ENCODE data around the gene PTPRT.

PTPRT gene

GRCh38 chr20:42795111-42795695 lies 394.5 kb downstream of the PTPRT start:
- DNase-seq (ENCODE audit: low read depth), result no peak

- DNase-seq (ENCODE audit: low read depth), result no peak
These were observed 397.7 kb downstream of the PTPRT start for GRCh38 chr20:42792052-42792451.

- no peak for DNase-seq (ENCODE audit: low read depth)
These were observed 399.6 kb downstream of the PTPRT start for GRCh38 chr20:42790111-42790510.

GRCh38 chr20:42788707-42789106 lies 401.0 kb downstream of the PTPRT start:
- no peak for DNase-seq (ENCODE audit: low read depth)

- DNase-seq (ENCODE audit: low read depth), result no peak
These were observed 404.7 kb downstream of the PTPRT start for GRCh38 chr20:42785041-42785440.

GRCh38 chr20:42779216-42779615 lies 410.5 kb downstream of the PTPRT start:
- no peak for DNase-seq (ENCODE audit: low read depth)

- no peak for DNase-seq (ENCODE audit: low read depth)
These were observed 413.8 kb downstream of the PTPRT start for GRCh38 chr20:42775866-42776265.

- DNase-seq (ENCODE audit: low read depth), result no peak
These were observed 414.7 kb downstream of the PTPRT start for GRCh38 chr20:42775037-42775436.

- no peak for DNase-seq (ENCODE audit: low read depth)
These were observed 426.7 kb downstream of the PTPRT start for GRCh38 chr20:42763015-42763414.

GRCh38 chr20:42756991-42757390 lies 432.7 kb downstream of the PTPRT start:
- no peak for DNase-seq (ENCODE audit: low read depth)

GRCh38 chr20:42754706-42755105 lies 435.0 kb downstream of the PTPRT start:
- DNase-seq (ENCODE audit: low read depth), result no peak

- DNase-seq (ENCODE audit: low read depth), result no peak
These were observed 437.1 kb downstream of the PTPRT start for GRCh38 chr20:42752620-42753019.

GRCh38 chr20:42749556-42749955 lies 440.1 kb downstream of the PTPRT start:
- no peak for DNase-seq (ENCODE audit: low read depth)

GRCh38 chr20:42747765-42748411 lies 441.8 kb downstream of the PTPRT start:
- no peak for DNase-seq (ENCODE audit: low read depth)

- no peak for DNase-seq (ENCODE audit: low read depth)
These were observed 444.8 kb downstream of the PTPRT start for GRCh38 chr20:42744756-42745465.

- DNase-seq (ENCODE audit: low read depth), result no peak
These were observed 446.8 kb downstream of the PTPRT start for GRCh38 chr20:42742926-42743325.

GRCh38 chr20:42741906-42742305 lies 447.8 kb downstream of the PTPRT start:
- DNase-seq (ENCODE audit: low read depth), result no peak

GRCh38 chr20:42740226-42740870 lies 449.4 kb downstream of the PTPRT start:
- no peak for DNase-seq (ENCODE audit: low read depth)

GRCh38 chr20:42739683-42740082 lies 450.0 kb downstream of the PTPRT start:
- no peak for DNase-seq (ENCODE audit: low read depth)

GRCh38 chr20:42735539-42735938 lies 454.2 kb downstream of the PTPRT start:
- no peak for DNase-seq (ENCODE audit: low read depth)

GRCh38 chr20:42734660-42735368 lies 454.9 kb downstream of the PTPRT start:
- DNase-seq (ENCODE audit: low read depth), result no peak

- no peak for DNase-seq (ENCODE audit: low read depth)
These were observed 467.8 kb downstream of the PTPRT start for GRCh38 chr20:42721923-42722322.
